SK-N-MC (cell line): ENCODE data around the gene CEMIP.

ENCODE experiments used
- EZH2 ChIP-seq: fragments of 200-600 bp; sonication (generic); IDR thresholded peaks from one replicate; pipeline ENCODE4 v1.6.1; 2017; ENCODE audit warnings: antibody characterized with exemption
- FOXP2 ChIP-seq: optimal IDR thresholded peaks from 2 replicates; pipeline ENCODE3; 2011; ENCODE audit warnings: mild to moderate bottlenecking, moderate library complexity; ENCODE audit not compliant: insufficient read depth; ENCODE audit errors: extremely low read length, control extremely low read depth
- POLR2AphosphoS5 ChIP-seq: IDR thresholded peaks from 2 replicates; pipeline ENCODE4 v1.6.1; 2012; ENCODE audit warnings: mild to moderate bottlenecking, low read depth, low read length, borderline replicate concordance

DNA sequence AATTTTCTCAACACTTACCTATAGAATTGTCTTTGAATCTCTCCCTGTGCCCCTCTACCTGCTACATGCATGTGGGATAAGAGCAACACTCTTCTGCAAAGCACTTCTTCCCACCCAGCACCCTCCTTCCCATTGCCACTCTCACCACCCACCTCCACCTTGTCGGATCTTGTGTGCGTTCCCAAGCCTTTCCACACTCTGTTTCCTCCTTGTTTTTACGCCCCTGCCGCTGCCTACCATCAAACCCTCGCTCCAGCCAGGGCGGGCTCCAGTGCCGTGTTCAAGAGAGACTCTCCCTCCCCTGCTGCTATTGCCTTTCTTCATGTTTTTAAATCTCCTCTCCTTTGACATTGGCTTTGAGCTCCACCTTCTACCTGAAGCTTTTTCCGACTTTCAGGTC, 43.8 kb upstream of the CEMIP start:
- TF ChIP-seq EZH2 (no peak), POLR2AphosphoS5 (no peak), FOXP2 (no peak)
